ENCODE data around the gene NFATC2. TPM values are rescaled to one million over a fixed set of nuclear protein-coding genes. Genes with fewer than 3 reads are reported as not detected.

Gene NFATC2
- total RNA-seq, 4 donors from 2014 or later, result 5.7 to 36.4 (median 12.0) TPM

DNA sequence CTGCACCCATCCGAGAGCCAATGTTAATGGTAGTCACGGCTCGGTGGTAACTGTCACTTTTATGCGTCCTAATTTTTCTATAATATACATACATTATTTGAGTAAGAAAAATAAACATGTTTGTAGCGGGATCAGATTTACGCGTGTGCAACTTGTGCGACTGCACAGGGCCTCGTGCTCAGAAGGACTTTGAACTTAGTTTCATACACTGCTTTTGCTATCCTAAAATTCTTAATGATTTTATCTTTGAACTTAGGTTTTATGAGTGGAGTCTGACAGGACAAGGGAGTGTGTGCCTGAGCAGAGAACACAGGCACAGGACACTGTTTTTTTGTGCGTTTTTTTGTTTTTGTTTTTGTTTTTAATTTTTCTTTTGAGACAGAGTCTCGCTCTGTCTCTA is 189.7 kb downstream of the NFATC2 start:
- H3K4me1 ChIP-seq, result no peaks in the 10 kb centered on the region
- H3K36me3 ChIP-seq, result no peaks in the 10 kb centered on the region
- H3K27me3 ChIP-seq, result no peaks in the 10 kb centered on the region
- TF ChIP-seq CTCF (IDR thresholded peaks at IDR 0.05), result no peak
- TF ChIP-seq POLR2A (IDR thresholded peaks at IDR 0.05), result no peak
- DNase-seq, result no peak
- no peak overlapping the region for H3K4me3 ChIP-seq
- intact Hi-C loops (cut with DNase I; ENCODE audit: low total_unique reads), result no loop called here
- H3K9me3 ChIP-seq, result no peaks in the 10 kb centered on the region
- H3K27ac ChIP-seq, result no peak overlapping the region

DNA sequence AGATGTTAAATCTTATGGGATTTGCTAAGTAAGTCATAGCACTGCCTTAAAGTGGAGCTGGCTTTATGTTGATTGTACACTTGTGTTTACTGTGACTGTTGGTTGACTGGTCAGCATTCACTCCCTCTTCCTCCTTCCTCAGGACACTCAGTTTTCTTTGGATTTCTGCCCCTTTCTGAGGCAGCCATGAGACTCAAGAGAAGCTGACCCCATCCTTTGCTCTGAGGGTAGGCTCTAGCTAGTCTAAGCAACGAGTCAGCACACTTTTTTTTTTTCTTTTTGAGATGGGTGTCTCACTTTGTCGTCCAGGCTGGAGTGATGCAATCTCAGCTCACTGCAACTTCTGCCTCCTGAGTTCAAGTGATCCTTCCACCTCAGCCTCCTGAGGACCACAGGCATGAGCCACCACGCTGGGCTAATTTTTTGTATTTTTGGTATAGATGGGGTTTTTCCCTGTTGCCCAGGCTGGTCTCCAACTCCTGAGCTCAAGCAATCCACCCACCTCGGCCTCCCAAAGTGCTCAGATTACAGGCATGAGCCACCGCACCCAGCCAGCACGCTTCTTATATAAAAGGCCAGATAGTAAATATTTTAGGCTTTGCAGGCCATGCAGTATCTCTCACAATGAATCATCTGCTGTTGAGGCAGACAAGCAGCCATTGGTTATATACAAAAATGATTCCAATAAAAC is 191.4 kb downstream of the NFATC2 start:
- no peak for DNase-seq
- Histone ChIP-seq H3K4me3 (no peak overlapping the region), H3K27ac (no peak overlapping the region), H3K9me3 (no peaks in the 10 kb centered on the region), H3K4me1 (no peaks in the 10 kb centered on the region), H3K36me3 (no peaks in the 10 kb centered on the region), H3K27me3 (no peaks in the 10 kb centered on the region)
- TF ChIP-seq POLR2A (IDR thresholded peaks at IDR 0.05), result no peak
- TF ChIP-seq CTCF (IDR thresholded peaks at IDR 0.05), result no peak
- intact Hi-C loops (cut with DNase I; ENCODE audit: low total_unique reads), result no loop called here

DNA sequence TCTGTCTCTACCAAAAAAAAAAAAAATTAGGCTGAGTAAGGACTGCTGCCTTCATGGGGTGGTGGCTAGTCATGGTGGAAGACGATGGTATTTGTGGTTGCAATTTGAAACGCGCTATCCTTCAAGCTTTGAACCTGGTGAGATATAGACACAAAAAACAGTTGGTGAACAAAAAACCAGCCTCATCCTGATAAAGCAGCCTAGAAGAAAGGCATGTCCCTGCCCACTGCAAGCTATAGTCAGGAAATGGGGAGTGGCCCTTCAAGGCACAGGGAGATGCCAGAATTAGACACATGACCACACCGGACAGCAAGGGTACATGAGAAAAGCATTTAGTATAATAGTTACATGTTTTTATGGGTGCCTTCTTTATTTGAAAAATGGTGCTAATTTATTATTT is 193.6 kb downstream of the NFATC2 start:
- H3K4me3 ChIP-seq, result no peak overlapping the region
- H3K27ac ChIP-seq, result no peak overlapping the region
- TF ChIP-seq CTCF (IDR thresholded peaks at IDR 0.05) (no peak), POLR2A (IDR thresholded peaks at IDR 0.05) (no peak)
- H3K4me1 ChIP-seq, result no peaks in the 10 kb centered on the region
- H3K9me3 ChIP-seq, result no peaks in the 10 kb centered on the region
- no peak for DNase-seq
- no peaks in the 10 kb centered on the region for H3K36me3 ChIP-seq
- intact Hi-C loops (cut with DNase I; ENCODE audit: low total_unique reads), result no loop called here
- H3K27me3 ChIP-seq, result no peaks in the 10 kb centered on the region

- TF ChIP-seq POLR2A (IDR thresholded peaks at IDR 0.05) (no peak), CTCF (IDR thresholded peaks at IDR 0.05) (no peak)
- no peaks in the 10 kb centered on the region for H3K27me3 ChIP-seq
- no peak for DNase-seq
- H3K36me3 ChIP-seq, result no peaks in the 10 kb centered on the region
- H3K27ac ChIP-seq, result no peak overlapping the region
- H3K9me3 ChIP-seq, result no peaks in the 10 kb centered on the region
- no peak overlapping the region for H3K4me3 ChIP-seq
- no peaks in the 10 kb centered on the region for H3K4me1 ChIP-seq
- intact Hi-C loops (cut with DNase I; ENCODE audit: low total_unique reads), result no loop called here
Observed at GRCh38 chr20:51347831-51348230, 194.7 kb downstream of the NFATC2 start.

- H3K4me3 ChIP-seq, result no peak overlapping the region
Observed at GRCh38 chr20:51346686-51347485, 195.6 kb downstream of the NFATC2 start.

More at GRCh38 chr20:51346686-51347485, 195.6 kb downstream of the NFATC2 start:
- no peak for DNase-seq
- Histone ChIP-seq H3K27ac (no peak overlapping the region), H3K36me3 (no peaks in the 10 kb centered on the region), H3K27me3 (no peaks in the 10 kb centered on the region), H3K4me1 (no peaks in the 10 kb centered on the region), H3K9me3 (no peaks in the 10 kb centered on the region)
- intact Hi-C loops (cut with DNase I; ENCODE audit: low total_unique reads), result no loop called here
- TF ChIP-seq CTCF (IDR thresholded peaks at IDR 0.05) (no peak), POLR2A (IDR thresholded peaks at IDR 0.05) (no peak)

Data from uterus (tissue), 4 donors.